Activated CD4-positive, CD25-positive, alpha-beta regulatory T cell treated with anti-CD3 and anti-CD28 coated beads, Interleukin-2, amount 50 U/mL, for 24 hours (primary cell): Measurements from ENCODE around the gene RAB26.

Experiments used
- ATAC-seq, 2 donors: fragments of 150-1000 bp; cut with Tn5 transposase; one replicate each; pipeline ENCODE4 v1.10.0; 2021; ENCODE audit warnings: mild to moderate bottlenecking in 1 of 2, moderate library complexity in 1 of 2

RAB26 gene

GRCh38 chr16:2180962-2181923 lies 32.8 kb downstream of the RAB26 start:
- ATAC-seq = no peak

GRCh38 chr16:2181952-2182351 lies 33.5 kb downstream of the RAB26 start:
- ATAC-seq = no peak

GRCh38 chr16:2183671-2184070 lies 35.2 kb downstream of the RAB26 start:
- ATAC-seq = no peak

GRCh38 chr16:2184346-2184745 lies 35.9 kb downstream of the RAB26 start:
- no peak for ATAC-seq

- ATAC-seq = no peak
Measured at GRCh38 chr16:2184962-2185361, 36.5 kb downstream of the RAB26 start.

GRCh38 chr16:2186064-2186463 lies 37.6 kb downstream of the RAB26 start:
- ATAC-seq = no peak

- no peak for ATAC-seq
Measured at GRCh38 chr16:2186505-2186904, 38.1 kb downstream of the RAB26 start.

- no peak for ATAC-seq
Measured at GRCh38 chr16:2187212-2187611, 38.8 kb downstream of the RAB26 start.

- ATAC-seq = no peak
Measured at GRCh38 chr16:2188395-2188794, 40.0 kb downstream of the RAB26 start.

- ATAC-seq = no peak
Measured at GRCh38 chr16:2189252-2189893, 40.9 kb downstream of the RAB26 start.

GRCh38 chr16:2190002-2190658 lies 41.7 kb downstream of the RAB26 start:
- ATAC-seq = no peak

GRCh38 chr16:2190659-2191445 lies 42.4 kb downstream of the RAB26 start:
- no peak for ATAC-seq

- ATAC-seq = no peak
Measured at GRCh38 chr16:2191446-2191706, 43.0 kb downstream of the RAB26 start.

GRCh38 chr16:2194166-2194834 lies 45.9 kb downstream of the RAB26 start:
- ATAC-seq = no peak

- ATAC-seq = peak; percentile 69 to 80
Measured at GRCh38 chr16:2194852-2195321, 46.5 kb downstream of the RAB26 start.

- no peak for ATAC-seq
Measured at GRCh38 chr16:2195322-2196161, 47.1 kb downstream of the RAB26 start.

GRCh38 chr16:2196162-2196980 lies 47.9 kb downstream of the RAB26 start, which contains the start of gene CASKIN1:
CASKIN1 (minus strand) TSS chr16:2196605; CDS start chr16:2196432, 173 bp downstream.
- peak; percentile 23 to 31 for ATAC-seq

- ATAC-seq = no peak
Measured at GRCh38 chr16:2196981-2197511, 48.6 kb downstream of the RAB26 start.

GRCh38 chr16:2197765-2198164 lies 49.3 kb downstream of the RAB26 start:
- ATAC-seq = no peak

GRCh38 chr16:2198283-2198682 lies 49.9 kb downstream of the RAB26 start:
- no peak for ATAC-seq
